D341Med (cell line): ENCODE data around the gene PRDX2.
"Not testable (repeated sequence)": the region's sequence is repeated elsewhere in the genome, so short reads cannot be mapped to it uniquely, and the experiment has no call there.

ENCODE experiments used
- DNase-seq: peaks from one replicate; pipeline ENCODE4 v3.0.0; 2012; ENCODE audit warnings: low spot score

PRDX2 gene

DNA sequence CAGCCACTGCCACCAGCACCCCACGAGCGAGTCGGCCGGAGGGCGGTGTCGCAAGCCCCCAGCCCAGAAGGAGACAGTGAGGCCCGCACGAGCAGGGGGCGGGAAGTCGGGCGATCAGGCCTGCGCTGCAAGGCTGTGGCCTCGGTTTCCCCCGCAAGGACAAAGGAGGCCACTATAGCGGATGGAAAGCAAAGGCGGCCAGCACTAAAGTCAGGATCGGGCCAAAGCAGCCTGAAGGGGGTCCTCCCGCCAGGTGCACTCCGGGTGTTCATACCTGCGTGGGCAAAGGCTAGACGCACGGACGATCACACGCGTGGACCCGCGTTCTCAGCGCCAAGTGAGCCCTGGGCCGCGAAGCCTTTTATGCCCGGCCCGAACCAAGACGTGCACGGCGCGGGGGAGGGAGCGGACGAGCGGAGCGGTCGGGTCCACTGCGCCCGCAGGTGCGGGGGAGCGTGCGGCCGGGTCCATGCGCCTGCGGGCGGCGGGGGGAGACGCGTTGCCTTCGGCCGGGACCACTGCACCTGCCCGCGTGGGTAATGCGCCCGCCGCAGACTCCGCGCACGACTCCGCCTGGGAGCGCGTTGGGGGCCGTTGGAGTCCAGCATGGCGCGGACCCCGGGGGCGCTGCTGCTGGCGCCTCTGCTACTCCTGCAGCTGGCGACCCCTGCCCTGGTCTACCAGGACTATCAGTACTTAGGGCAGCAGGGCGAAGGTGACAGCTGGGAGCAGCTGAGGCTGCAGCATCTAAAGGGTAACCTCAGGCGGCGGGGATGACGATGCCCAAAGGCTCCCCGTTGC lies at the start of gene PRDX2, which contains the start of gene THSD8:
Gene PRDX2, minus strand, starts transcription at position 335 of the 801 bp plus-strand sequence. CDS start 539 bp downstream, outside the sequence.
Gene THSD8, plus strand, starts transcription at position 604 of the 801 bp plus-strand sequence. Its CDS starts 3 bp downstream, at position 607.
- peak; percentile 94 for DNase-seq

DNA sequence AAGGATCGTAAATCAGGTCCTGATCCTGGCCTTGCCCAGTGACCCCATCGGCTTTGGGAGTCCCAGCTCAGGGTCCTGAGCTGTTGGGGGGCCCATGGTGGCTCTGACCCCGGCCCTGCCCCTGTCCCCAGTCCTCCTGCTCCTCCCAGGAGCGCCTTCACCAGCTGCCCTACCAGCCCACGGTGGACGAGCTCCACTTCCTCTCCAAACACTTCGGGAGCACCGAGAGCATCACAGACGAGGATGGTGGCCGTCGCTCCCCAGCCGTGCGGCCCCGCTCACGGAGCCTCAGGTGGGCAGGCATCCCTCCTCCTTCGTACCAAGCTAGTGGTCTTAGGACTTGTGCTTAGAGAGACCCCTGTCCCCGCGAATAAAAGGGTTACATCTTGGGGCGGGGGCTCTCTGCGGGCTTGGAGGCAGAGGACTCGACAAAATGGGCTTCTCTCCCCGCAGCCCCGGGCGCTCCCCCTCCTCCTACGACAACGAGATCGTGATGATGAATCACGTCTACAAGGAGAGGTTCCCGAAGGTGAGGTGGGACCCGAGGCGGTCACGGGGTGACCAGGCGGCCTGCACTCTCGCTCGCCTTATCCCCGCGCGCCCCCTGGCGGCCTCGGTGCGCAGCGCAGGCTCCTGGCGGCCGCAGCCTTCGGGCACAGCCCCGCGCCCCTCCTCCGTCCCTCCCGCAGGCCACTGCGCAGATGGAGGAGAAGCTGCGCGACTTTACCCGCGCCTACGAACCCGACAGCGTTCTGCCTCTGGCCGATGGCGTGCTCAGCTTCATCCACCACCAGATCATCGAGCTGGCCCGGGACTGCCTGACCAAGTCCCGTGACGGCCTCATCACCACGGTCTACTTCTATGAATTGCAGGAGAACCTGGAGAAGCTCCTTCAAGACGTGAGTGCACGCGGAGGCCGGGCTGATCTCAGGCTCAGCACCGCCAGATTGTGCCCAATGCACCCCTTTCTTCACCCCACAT lies 45.8 kb upstream of the PRDX2 start:
- DNase-seq, result peak; percentile 95

DNA sequence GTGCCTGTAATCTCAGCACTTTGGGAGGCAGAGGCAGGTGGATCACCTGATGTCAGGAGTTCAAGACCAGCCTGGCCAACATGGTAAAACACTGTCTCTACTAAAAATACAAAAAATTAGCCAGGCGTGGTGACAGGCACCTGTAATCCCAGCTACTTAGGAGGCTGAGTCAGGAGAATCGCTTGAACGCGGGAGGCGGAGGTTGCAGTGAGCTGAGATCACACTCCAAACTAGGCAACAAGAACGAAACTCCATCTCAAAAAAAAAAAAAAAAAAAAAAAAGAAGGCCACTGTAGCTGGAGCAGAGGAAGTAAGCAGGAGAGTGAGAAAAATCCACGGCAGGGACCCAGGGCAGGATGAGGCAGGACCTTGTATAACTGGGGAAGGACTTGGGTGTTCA lies 45.0 kb upstream of the PRDX2 start:
- DNase-seq, result not testable (repeated sequence)

DNA sequence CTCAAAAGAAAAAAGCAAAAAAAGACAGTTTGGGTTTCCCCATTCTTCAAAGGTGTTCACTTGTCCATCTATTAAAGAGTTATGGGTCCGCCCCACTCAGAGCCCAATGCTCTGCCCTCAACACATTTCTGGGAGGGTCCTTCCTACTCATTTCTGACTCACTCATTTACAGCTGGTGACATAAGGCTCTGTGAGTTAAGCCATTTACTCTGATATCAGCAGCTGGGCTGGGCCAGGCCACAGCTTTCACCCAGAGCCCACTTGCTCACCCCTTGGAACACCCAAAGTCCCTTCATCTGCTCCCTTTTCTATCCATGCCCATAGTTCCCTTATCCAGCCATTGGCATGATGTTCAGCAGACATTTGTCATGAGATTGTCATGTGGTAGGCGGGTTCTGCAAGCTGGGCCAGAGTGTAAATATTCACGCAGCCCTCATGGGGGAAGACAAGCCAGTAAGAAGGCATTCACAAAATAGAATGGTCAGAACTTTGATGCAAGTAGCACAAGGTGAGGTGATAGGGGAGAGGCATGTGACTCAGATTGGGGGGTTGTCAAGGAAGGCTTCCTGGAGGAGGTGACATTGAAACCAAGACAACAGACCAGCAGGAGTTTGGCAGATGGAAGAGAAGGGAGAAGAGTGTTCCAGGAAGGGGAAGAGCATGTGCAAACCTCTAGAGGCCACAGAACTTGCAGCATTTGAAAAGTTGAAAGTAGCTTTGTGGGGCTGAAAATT lies 42.6 kb upstream of the PRDX2 start:
- no peak for DNase-seq

DNA sequence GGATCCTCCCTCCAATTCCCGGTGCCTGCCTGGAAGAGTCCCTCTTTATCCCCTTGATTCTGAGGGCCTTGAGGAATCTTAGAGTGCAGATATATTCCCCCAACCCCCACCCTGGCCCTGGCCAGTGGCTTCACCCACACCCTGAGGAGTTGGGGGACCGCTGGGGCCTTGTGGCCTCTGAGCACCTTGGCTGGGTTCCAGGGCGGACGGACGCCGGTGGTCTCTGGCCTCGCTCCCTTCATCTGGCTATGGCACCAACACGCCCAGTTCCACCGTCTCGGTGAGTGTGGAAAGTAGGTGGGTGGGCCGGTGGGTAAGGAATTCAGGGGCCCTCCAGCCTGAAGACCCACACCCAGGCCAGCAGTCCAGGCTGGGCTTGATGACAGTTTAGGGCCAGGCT lies 41.7 kb upstream of the PRDX2 start:
- no peak for DNase-seq

DNA sequence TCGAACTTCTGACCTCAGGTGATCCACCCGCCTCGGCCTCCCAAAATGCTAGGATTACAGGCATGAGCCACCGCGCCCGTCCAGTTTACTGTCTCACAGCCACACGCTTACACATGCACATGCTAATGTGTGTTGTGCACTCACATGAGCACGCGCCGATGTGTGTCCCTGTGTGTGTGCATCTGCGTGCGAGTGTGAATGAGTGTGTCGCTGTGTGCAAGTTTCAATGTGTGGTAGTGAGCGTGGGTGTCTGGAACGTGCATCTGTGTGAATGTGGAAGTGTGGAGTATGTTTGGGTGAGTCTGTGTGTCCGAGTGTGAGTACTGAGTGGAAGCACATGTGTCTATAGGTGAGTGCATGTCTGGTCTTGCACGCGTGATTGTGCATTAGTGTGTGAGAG lies 40.9 kb upstream of the PRDX2 start:
- DNase-seq, result no peak

DNA sequence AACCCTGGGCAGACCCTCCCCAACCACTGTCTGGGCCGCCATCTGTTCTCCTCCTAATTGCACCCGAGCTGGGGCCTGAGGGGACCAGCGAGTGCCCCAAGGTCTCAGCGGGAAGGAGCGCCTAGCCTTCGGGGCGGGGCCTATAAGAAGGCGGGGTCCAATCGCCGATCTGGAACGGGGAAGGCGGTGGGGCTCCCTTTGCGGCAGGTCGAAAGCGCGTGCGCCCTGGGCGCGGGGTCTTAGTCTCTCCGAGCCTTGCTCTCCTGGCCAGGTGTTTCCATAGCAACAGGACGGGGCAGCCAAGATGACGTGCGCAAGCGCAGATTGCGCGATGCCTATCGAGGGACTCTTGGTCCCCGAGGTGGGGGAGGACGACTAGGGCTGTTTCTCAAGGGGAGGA lies 39.5 kb upstream of the PRDX2 start:
- peak; percentile 90 for DNase-seq

DNA sequence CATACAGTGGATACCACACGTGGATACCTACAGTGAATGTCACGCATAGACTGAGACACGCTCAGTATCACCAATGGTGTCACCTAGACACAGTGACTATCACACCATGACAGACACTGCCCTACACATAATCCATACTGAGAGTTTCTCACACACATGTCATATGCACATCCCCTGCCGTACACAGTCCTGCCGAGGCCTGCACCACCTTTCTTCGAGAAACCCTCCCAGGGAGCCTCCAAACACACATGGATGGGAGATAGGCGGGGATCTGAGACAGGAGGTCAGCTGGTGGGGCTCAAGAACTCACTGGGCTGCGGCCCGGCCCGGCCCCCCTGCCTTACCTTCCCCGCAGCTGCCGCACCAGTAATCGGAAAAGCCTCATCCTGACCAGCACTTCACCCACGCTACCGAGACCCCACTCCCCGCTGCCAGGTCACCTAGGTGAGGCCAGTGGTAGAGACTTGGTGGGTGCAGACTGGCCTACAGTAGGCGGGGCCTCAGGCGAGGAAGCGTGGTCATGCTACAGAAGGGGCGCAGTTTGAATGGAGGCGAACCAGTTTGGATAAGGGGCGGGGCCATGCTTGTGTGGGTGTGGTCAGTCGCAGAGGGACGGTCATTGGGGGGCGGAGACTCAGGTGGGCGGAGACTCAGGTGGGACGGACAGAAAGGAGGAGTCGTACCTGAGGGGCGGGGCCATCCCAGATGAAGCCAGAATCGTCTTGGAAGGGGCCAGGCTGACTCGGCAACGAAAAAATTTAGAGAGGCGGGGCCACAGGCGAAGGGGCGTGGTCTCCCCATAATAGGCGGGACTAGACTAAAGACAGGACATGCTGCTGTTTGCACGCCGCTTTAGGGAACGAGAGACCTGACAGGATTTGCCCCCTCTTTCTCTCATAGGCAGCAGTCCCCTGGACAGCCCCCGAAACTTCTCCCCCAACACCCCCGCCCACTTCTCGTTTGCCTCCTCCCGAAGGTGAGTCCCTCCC lies 38.8 kb upstream of the PRDX2 start:
- DNase-seq, result peak; percentile 87

DNA sequence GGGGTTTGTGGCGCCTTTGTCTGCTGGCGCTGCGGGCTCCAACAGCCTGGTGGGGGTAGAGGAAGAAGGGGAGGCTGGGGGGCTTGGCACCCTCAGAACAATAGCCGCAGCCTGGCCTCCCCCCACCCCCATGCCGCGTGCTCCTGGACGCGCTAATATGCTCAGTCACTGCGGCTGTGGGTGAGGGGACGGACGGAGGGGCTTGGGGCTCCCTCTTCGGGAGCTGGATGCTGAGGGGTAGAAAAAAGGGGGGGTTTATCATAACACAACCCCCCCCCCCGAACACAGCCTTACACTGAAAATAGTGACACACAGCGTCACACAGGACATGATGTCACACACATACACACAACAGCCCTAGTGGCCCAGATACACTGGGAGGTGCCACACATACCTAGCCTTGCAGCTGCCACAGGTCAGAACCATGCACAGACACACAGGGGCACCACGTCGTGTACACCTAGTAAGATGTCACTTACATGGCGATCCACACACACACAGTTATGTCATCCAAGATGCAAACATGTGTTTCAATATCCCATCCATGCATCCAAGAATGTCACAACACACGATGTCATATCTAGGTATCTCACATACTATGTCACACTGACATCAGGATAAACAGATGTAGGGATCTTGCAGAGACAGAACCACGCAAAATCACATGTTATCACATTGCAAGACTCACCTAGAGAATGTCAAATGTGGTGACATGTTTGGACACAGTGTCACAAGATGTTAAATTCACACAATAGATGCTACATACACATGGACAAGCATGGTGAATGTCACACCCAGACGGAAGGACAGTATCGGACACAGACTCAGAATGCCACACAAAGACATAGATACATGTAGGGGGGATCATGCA lies 37.5 kb upstream of the PRDX2 start:
- no peak for DNase-seq

DNA sequence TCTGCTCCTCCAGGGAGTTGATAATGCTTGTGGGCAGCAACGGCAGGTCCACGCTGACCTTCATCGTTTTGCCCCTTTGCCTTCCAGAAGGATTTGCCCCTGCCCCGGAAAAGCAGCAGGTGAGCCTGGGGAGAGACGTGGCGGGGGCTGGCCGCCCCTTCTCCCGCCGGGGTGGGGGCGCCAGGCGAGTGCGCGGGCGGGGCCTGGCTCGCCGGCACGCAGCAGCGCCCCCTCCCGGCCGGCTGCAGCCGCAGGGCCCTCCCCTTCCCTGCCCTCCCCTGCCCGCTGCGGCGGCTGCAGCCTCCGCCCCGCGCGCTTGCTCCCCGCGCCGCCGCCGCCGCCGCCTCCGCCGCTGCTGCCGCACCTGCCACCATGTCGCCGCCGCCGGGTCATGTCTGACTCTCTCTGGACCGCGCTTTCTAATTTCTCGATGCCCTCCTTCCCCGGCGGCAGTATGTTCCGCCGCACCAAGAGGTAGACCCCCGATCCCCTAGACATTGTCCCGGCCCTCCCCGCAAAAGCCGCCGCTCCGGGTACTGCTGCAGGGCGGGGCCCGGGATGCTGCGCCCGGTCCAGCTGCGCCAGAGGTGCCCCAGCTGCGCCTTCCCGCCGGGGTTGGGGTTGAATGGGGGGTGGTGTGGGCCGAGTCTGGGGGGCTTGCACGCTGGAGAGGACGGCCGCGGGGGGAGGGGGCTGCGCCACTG lies 36.7 kb upstream of the PRDX2 start, which contains the start of gene MAST1:
Gene MAST1, plus strand, starts transcription at position 334 of the 704 bp plus-strand sequence. Its CDS starts 58 bp downstream, at position 392.
- peak; percentile 89 for DNase-seq

DNA sequence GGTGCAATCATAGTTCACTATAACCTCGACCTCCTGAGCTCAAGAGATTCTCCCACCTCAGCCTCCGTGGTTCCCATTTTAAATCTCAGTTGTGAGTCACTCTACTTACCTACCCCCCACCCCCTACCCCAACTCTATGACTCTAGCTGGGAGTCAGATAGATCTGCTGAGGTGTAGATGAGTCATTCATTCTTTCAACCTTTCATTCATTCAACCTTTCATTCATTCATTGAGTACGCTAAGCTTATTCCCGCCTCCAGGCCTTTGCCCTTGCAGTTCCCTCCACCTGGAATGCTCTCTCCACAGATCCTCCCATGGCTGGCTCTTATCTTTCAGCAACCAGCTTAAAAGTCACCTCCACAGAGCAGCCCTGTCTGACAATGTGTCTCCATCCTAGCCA lies 35.6 kb upstream of the PRDX2 start:
- no peak for DNase-seq

DNA sequence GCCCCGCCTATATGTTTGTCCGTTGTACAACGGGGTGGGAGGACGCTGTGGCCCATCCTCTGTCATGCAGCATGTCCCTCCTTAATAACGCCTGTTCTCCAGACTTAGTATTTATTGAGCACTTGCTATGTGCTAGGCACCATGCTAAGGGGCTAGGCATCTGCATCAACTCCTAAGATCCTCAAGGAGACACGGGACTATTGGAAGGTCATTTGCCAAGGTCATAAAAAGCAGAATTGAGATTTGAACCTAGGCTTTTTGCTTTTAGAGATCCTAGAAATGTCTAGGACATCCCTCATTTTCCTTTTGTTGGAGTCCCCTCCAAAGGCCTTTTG lies 34.9 kb upstream of the PRDX2 start:
- DNase-seq, result no peak

DNA sequence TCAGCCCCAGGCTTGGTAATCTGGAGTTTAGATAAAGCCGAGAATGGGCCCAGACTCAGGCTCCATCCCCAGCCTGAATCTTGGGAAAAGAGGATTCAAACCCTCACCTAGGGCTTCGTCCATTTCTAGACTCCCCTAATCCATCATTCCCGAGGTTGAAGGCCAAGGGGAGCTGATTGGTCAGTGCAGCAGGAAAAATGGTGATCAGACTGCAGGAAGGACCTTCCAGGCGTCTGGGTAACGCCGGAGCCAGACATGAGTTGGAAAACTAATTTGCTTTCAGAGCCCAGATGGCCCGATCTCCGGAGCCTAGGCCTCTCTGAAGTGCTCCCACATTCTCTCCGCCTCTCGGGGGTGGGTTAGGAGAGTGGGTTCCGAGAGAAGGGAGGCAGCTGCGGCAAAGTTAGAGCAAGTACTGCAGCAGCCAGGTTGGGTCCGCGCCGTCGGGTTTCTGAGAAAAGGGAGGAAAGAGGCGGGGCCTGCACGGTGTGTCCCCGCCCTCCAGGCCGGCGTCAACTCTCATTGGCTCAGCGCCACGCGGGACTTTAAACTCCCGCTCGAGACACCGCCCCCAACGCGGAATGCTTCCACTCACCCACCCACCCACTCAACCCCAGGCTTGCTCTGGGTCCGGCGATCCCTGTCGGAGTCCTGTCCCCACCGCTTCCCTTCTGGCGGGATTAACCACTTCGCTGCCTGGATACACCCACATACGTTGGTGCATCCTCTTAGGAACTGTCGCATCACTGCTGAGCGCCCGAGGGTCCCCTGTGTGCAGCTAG lies 33.6 kb upstream of the PRDX2 start:
- DNase-seq, result peak; percentile 84

DNA sequence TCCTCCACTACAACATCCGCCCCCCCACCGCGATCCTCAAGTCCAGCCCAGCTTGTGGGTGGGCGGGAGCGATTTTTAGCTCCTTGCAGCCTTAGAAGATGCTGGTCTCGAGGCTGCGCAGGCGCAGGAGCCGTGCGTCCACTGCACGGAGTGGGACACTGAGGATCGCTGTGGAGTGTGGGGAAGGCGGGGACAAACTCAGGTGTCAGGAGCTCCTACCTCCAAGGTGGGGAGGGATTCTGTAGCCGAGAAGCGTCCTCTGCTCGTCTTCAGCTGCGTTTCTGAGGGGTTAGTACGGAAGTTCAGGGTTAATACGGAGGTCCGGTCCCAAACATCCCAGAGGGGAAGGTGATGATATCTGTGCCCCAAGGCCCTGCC lies 33.0 kb upstream of the PRDX2 start, which contains the start of gene RTBDN:
Gene RTBDN, minus strand, starts transcription at position 14 of the 378 bp plus-strand sequence. CDS start 4,600 bp downstream, outside the sequence.
- peak; percentile 43 for DNase-seq

DNA sequence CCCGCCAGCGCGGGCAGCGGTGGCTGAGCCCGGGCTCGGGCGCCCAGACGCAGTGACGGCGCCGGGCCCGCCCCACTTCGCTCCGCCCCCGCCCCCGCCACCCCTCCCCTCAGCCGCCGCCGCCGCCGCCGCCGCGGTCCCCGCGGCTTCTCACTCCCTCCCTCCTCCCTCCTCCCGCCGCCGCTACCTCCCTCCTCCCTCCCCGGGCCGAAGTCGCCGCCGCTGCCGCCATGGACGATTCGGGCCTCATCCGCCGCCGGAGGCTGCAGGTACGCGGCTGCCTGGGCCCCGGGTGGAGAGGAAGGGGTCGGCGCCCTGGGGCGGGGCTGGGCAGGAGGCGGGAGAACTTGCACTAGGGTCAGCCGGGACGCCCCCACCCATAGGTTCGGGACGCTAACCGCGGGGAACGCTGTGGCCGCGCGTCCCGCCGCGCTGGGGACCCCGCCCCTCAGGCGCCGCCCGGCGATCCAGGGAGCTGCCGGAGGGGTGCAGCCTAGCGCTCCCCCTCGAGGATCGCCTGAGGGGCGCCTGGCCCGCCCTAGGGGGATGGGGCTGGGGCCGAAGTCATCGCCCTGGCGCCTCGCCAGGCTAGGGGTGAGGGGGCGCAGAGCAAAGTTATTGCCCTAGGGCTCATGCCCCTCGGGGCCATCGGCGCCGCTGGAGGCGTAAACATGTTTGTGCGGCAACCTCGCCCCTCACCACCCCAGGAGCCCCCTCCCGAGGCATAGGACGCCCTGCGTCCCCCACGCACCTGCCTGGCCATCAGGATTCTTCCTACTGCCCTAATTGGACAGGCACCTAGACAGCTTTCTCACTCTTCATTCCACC lies 32.4 kb upstream of the PRDX2 start:
- DNase-seq, result peak; percentile 95

DNA sequence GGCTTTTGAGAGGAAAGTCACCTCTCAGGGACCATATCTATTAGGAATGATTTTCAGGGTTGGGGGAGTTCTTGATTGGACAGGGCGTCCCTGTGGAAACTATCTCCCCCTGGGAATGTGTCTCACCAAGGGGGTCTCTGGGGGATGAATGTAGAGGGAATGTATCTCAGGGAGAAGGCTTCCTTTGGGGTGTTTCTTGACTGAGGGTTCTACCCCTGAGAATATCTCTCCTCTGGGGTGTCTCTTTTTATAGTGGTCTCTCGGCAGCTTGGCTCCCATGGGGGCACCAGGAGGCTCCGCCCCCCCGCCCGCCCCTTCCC lies 31.8 kb upstream of the PRDX2 start:
- DNase-seq, result no peak

DNA sequence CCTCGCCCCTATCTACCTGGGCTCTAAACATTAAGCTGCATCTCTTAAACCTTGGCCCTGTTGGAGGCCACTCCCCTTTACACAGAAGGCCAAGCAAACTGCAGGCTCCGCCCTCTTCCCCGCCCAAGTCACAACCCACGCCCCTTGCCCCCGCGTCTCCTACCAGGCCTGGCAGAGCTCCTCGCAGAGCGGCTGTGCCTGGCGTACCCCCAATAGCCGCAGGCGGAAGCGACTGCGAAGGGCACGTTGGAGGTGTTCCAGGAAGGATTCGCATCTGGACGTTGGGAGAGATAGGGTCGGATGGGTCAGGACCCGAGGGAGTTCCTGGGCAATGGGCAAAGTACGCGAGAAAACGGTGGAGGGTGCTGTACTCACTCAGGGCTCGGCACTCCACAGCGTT lies 26.9 kb upstream of the PRDX2 start:
- peak; percentile 87 for DNase-seq
